ENCODE data around the gene RSBN1L. TPM values are rescaled to one million over a fixed set of nuclear protein-coding genes. Genes with fewer than 3 reads are reported as not detected.
"Not testable (repeated sequence)": the region's sequence is repeated elsewhere in the genome, so short reads cannot be mapped to it uniquely, and the experiment has no call there.

The RSBN1L gene
- total RNA-seq, 1 donor from 2014 or later = 12.8 TPM

GRCh38 chr7:77782383-77782782, 86.1 kb downstream of the RSBN1L start:
- TF ChIP-seq CTCF (IDR thresholded peaks at IDR 0.05) = no peak
- DNase-seq (ENCODE audit: low spot score in 2 of 2) = no peak
- intact Hi-C loops (cut with DNase I) = no loop called here

GRCh38 chr7:77783111-77783510, 86.9 kb downstream of the RSBN1L start:
- intact Hi-C loops (cut with DNase I) = no loop called here
- no peak overlapping the region for H3K27ac ChIP-seq
- H3K4me3 ChIP-seq = no peak overlapping the region

More at GRCh38 chr7:77782383-77782782, 86.1 kb downstream of the RSBN1L start:
- Histone ChIP-seq H3K9me3 (no peaks in the 10 kb centered on the region), H3K4me1 (no peaks in the 10 kb centered on the region), H3K27ac (no peak overlapping the region), H3K4me3 (no peak overlapping the region), H3K36me3 (peaks cover 6 to 14% of the 10 kb centered on the region in 2 donors), H3K27me3 (no peaks in the 10 kb centered on the region)

GRCh38 chr7:77783545-77783944, 87.3 kb downstream of the RSBN1L start:
- peaks cover 3 to 11% of the 10 kb centered on the region in 2 donors for H3K36me3 ChIP-seq
- intact Hi-C loops (cut with DNase I) = no loop called here
- no peaks in the 10 kb centered on the region for H3K27me3 ChIP-seq
- H3K4me1 ChIP-seq = no peaks in the 10 kb centered on the region
- no peak for TF ChIP-seq CTCF (IDR thresholded peaks at IDR 0.05)
- DNase-seq (ENCODE audit: low spot score in 2 of 2) = no peak
- no peak overlapping the region for H3K27ac ChIP-seq
- no peaks in the 10 kb centered on the region for H3K9me3 ChIP-seq
- H3K4me3 ChIP-seq = no peak overlapping the region

More at GRCh38 chr7:77783111-77783510, 86.9 kb downstream of the RSBN1L start:
- Histone ChIP-seq H3K27me3 (no peaks in the 10 kb centered on the region), H3K36me3 (peaks cover 6 to 14% of the 10 kb centered on the region in 2 donors), H3K9me3 (no peaks in the 10 kb centered on the region), H3K4me1 (no peaks in the 10 kb centered on the region)
- DNase-seq (ENCODE audit: low spot score in 2 of 2) = no peak
- no peak for TF ChIP-seq CTCF (IDR thresholded peaks at IDR 0.05)

GRCh38 chr7:77784426-77784825, 88.2 kb downstream of the RSBN1L start:
- DNase-seq (ENCODE audit: low spot score in 2 of 2); H3K9me3 ChIP-seq; H3K27ac ChIP-seq; H3K27me3 ChIP-seq; H3K4me1 ChIP-seq; H3K36me3 ChIP-seq; intact Hi-C loops (cut with DNase I); H3K4me3 ChIP-seq: not testable (repeated sequence)

- intact Hi-C loops (cut with DNase I) = no loop called here
- H3K27ac ChIP-seq = no peak overlapping the region
- no peak for DNase-seq (ENCODE audit: low spot score in 2 of 2)
- no peak for TF ChIP-seq CTCF (IDR thresholded peaks at IDR 0.05)
- no peaks in the 10 kb centered on the region for H3K27me3 ChIP-seq
- no peaks in the 10 kb centered on the region for H3K4me1 ChIP-seq
- no peaks in the 10 kb centered on the region for H3K9me3 ChIP-seq
- peaks cover 0 to 4% of the 10 kb centered on the region in 2 donors for H3K36me3 ChIP-seq
- no peak overlapping the region for H3K4me3 ChIP-seq
Observed at GRCh38 chr7:77786018-77786417, 89.8 kb downstream of the RSBN1L start.

- Histone ChIP-seq H3K27me3 (no peaks in the 10 kb centered on the region), H3K27ac (no peak overlapping the region), H3K36me3 (peaks cover 0 to 4% of the 10 kb centered on the region in 2 donors), H3K4me1 (no peaks in the 10 kb centered on the region), H3K9me3 (no peaks in the 10 kb centered on the region), H3K4me3 (no peak overlapping the region)
- no peak for TF ChIP-seq CTCF (IDR thresholded peaks at IDR 0.05)
- intact Hi-C loops (cut with DNase I) = no loop called here
- DNase-seq (ENCODE audit: low spot score in 2 of 2) = no peak
Observed at GRCh38 chr7:77786741-77787140, 90.5 kb downstream of the RSBN1L start.

All from ascending aorta (tissue), 2 donors.